Spleen (tissue), 7 donors: ENCODE results near the gene RWDD3.

ENCODE experiments used
- POLR2A ChIP-seq, 3 donors: fragments of 450-650 bp; IDR thresholded peaks; one replicate each; pipeline ENCODE4 v1.5.1; 2017; ENCODE audit warnings: antibody characterized with exemption in 3 of 3, mild to moderate bottlenecking in 1 of 3
- TF ChIP-seq, protein P1 (sequence below), 11 experiments: fragments of 200-600 bp in 7 of 11; fragments of 450-650 bp in 4 of 11; sonication (generic) in 4 of 11; IDR thresholded peaks in 8 of 11; conservative IDR thresholded peaks in 3 of 11; 1 replicate in 7 of 11; 2 replicates in 4 of 11; pipeline versions ENCODE4 v1.4.0 to v1.8.0; 2016 to 2021; ENCODE audit warnings: antibody characterized with exemption in 11 of 11, inconsistent platforms in 4 of 11, mild to moderate bottlenecking in 1 of 11
- donor health status: DM: no; HTN: no; CAD: no; lungs with moderate emphysema.
- donor health status: DM: no; HTN: no; CAD: no.
- donor health status: DM: no; HTN: no; CAD: no.

DNA sequence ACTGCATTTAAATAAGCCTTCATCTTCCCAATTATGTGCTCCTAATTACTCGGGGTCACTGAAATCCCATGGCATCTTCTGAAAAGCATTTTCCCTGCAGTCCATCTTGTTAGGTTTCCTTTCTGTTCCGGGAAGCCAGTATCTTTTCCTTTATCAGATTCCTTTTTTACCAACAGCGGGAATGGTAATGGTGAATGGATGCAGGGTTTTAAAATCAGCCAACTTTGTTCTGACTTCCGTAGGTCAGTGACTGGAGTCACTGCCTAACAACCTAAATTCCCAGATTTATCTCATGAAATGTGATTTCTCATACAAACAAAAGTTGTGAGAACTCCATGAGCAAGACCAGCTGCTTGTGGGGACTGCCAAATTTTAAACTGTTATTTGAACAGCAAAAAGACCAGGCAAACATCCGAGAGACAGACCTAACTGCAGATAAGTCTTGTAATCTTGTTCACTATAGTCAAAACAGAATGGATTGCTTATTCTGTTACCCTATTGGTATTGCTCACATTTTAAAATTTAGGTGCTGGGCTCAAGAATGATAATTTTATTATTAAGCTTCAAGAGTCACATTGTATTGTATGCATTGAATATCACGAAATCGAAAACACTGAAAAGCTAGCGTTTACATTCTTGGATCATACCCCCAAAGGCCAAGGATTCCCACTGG, 1.2 kb upstream of the RWDD3 start:
- TF ChIP-seq, protein P1, sequence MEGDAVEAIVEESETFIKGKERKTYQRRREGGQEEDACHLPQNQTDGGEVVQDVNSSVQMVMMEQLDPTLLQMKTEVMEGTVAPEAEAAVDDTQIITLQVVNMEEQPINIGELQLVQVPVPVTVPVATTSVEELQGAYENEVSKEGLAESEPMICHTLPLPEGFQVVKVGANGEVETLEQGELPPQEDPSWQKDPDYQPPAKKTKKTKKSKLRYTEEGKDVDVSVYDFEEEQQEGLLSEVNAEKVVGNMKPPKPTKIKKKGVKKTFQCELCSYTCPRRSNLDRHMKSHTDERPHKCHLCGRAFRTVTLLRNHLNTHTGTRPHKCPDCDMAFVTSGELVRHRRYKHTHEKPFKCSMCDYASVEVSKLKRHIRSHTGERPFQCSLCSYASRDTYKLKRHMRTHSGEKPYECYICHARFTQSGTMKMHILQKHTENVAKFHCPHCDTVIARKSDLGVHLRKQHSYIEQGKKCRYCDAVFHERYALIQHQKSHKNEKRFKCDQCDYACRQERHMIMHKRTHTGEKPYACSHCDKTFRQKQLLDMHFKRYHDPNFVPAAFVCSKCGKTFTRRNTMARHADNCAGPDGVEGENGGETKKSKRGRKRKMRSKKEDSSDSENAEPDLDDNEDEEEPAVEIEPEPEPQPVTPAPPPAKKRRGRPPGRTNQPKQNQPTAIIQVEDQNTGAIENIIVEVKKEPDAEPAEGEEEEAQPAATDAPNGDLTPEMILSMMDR (IDR thresholded peaks at IDR 0.05 in 8 of 11, conservative IDR thresholded peaks at IDR 0.05 in 3 of 11): no peak
- TF ChIP-seq POLR2A (IDR thresholded peaks at IDR 0.05): no peak
